Progenitor cell of endocrine pancreas (in vitro differentiated cells): ENCODE results near the gene RNASET2. TPM values are rescaled to one million over a fixed set of nuclear protein-coding genes. Genes with fewer than 3 reads are reported as not detected.

ENCODE experiments used
- DNase-seq: peaks from one replicate; pipeline ENCODE4 v3.0.0; 2021; ENCODE audit warnings: low spot score; ENCODE audit not compliant: unreplicated experiment
- H3K27ac Mint-ChIP-seq: 2 replicates; pipeline ENCODE4 v1.8.0; 2021; ENCODE audit warnings: mild to moderate bottlenecking, moderate library complexity, mixed read lengths
- H3K27me3 Mint-ChIP-seq: 2 replicates; pipeline ENCODE4 v1.8.0; 2021; ENCODE audit warnings: mixed read lengths
- H3K36me3 Mint-ChIP-seq: 2 replicates; pipeline ENCODE4 v1.8.0; 2022; ENCODE audit warnings: mixed read lengths; ENCODE audit not compliant: insufficient read depth
- H3K4me1 Mint-ChIP-seq: 2 replicates; pipeline ENCODE4 v1.8.0; 2021; ENCODE audit warnings: low read depth, mixed read lengths
- H3K4me3 Mint-ChIP-seq: 2 replicates; pipeline ENCODE4 v1.8.0; 2021; ENCODE audit warnings: low read depth, mild to moderate bottlenecking, moderate library complexity, mixed read lengths
- H3K9me3 Mint-ChIP-seq: 2 replicates; pipeline ENCODE4 v1.8.0; 2021; ENCODE audit warnings: low read depth, mixed read lengths
- total RNA-seq: library from RNA; stranded (reverse); gene quantifications from 2 replicates; pipeline ENCODE4 v1.2.1, GENCODE V29; 2021
- TF ChIP-seq, protein P1 (sequence below): fragments of 200-600 bp; sonication (generic); IDR thresholded peaks from one replicate; pipeline ENCODE4 v1.5.0; 2021; ENCODE audit warnings: antibody characterized with exemption, mild to moderate bottlenecking; ENCODE audit not compliant: unreplicated experiment

The RNASET2 gene
- total RNA-seq, 1 donor from 2014 or later: 27.9 TPM

DNA sequence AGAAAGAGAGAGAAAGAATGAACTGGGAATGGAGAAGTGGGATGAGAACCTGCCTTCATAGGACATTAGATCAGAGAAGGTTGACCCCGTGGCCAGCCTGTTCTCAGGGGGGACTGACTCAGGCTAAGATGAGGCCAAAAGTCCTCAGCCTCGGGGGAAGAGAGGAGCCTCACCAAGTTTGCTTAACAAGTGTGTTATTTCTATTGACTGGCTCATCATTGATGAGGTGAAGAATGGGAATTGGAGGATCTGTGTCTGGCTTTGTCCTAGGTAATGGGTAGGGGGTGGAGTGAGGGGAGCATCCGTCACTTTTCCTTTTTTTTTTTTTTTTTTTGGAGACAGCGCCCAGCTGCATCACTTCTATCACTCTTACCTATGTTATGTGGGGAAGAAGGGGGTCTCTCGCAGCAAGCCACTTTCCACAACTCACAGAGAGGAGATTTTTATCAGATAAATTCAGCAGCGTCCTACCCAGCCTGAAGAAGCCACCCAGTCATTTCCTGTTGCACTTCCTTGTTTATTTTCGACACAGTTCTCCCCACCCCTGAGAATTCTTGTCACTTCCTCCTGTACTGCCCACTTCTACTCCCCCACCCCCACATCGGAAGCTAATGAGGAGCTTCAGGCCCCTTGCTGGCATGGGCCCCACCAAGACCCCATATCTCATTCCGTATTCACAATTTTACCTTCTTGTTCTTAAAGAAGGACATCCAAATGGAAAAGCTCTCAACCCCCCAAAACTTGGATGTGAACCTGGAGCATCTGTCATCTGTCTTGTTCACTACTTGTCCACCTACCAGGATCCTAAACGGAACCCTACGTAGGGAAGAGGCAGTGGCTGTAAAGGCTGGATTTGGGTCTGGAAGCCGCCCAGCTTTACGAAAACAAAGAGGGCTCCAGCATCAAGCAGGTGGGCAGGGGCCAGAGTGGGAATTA lies 2.8 kb upstream of the RNASET2 start:
- DNase-seq: no peak
- Mint-ChIP-seq H3K27me3 (peaks cover 25% of the 10 kb centered on the region), H3K9me3 (peaks cover 8% of the 10 kb centered on the region), H3K36me3 (no peaks in the 10 kb centered on the region), H3K27ac (no peak overlapping the region), H3K4me3 (no peak overlapping the region), H3K4me1 (peaks cover 7% of the 10 kb centered on the region)
- TF ChIP-seq, protein P1, sequence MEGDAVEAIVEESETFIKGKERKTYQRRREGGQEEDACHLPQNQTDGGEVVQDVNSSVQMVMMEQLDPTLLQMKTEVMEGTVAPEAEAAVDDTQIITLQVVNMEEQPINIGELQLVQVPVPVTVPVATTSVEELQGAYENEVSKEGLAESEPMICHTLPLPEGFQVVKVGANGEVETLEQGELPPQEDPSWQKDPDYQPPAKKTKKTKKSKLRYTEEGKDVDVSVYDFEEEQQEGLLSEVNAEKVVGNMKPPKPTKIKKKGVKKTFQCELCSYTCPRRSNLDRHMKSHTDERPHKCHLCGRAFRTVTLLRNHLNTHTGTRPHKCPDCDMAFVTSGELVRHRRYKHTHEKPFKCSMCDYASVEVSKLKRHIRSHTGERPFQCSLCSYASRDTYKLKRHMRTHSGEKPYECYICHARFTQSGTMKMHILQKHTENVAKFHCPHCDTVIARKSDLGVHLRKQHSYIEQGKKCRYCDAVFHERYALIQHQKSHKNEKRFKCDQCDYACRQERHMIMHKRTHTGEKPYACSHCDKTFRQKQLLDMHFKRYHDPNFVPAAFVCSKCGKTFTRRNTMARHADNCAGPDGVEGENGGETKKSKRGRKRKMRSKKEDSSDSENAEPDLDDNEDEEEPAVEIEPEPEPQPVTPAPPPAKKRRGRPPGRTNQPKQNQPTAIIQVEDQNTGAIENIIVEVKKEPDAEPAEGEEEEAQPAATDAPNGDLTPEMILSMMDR: no peak

DNA sequence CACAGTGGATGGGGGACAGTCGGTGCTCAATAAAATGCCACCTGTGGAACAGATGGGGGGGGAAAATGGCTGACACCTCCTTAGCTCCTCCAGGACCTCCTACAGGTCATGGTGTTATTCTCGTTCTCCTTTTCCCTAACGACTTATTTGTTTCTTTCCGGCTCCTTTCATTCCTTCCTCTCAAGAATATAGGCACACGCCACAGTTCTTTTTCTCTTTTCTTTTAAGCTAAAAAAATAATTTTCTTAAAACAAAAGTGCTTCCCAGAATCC lies 1.4 kb upstream of the RNASET2 start:
- Mint-ChIP-seq H3K4me3 (peak overlapping the region; percentile 74), H3K9me3 (peaks cover 3% of the 10 kb centered on the region), H3K36me3 (peaks cover 1% of the 10 kb centered on the region), H3K4me1 (peaks cover 7% of the 10 kb centered on the region), H3K27me3 (peaks cover 27% of the 10 kb centered on the region), H3K27ac (peak overlapping the region; percentile 88)
- DNase-seq: no peak
- TF ChIP-seq, protein P1: no peak

DNA sequence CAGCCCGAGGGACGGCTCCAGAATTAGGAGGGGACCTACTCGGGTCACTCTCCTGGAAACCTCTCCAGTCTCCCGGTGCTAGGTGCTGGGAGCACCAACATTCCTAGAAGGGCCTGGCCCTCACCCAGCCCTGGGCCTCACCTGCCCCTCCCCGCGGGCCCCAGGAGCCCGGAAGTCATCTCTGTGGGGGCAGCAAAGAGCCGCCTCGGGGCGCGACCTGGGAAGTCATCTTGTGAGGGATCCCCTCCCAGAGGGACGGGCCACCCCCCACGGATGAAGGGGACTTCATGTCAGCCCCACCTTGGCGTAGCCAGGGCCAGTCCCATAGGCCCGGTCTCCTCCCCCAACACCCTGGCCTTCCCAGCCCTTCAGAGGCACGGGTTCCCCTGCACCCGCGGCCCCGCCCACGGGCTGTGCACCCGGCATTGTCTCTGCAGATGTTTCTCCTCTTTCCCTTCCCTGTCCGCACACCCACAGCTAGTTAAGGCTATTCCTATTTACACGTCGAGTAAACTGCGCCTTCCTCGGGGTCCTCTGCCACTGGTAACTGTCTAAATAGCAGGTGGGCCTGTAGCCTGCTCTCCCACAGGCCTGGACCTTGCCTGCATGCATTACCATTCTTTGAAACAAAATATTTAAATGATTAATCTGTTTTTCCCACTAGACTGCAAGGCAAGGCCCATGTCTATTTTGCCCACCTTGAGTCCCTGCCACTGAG lies 896 bp upstream of the RNASET2 start:
- H3K36me3 Mint-ChIP-seq: peaks cover 1% of the 10 kb centered on the region
- H3K9me3 Mint-ChIP-seq: no peaks in the 10 kb centered on the region
- peak overlapping the region; percentile 74 for H3K4me3 Mint-ChIP-seq
- DNase-seq: peak; percentile 15
- H3K27me3 Mint-ChIP-seq: peaks cover 27% of the 10 kb centered on the region
- H3K4me1 Mint-ChIP-seq: peaks cover 7% of the 10 kb centered on the region
- peak overlapping the region; percentile 88 for H3K27ac Mint-ChIP-seq
- TF ChIP-seq, protein P1: no peak

DNA sequence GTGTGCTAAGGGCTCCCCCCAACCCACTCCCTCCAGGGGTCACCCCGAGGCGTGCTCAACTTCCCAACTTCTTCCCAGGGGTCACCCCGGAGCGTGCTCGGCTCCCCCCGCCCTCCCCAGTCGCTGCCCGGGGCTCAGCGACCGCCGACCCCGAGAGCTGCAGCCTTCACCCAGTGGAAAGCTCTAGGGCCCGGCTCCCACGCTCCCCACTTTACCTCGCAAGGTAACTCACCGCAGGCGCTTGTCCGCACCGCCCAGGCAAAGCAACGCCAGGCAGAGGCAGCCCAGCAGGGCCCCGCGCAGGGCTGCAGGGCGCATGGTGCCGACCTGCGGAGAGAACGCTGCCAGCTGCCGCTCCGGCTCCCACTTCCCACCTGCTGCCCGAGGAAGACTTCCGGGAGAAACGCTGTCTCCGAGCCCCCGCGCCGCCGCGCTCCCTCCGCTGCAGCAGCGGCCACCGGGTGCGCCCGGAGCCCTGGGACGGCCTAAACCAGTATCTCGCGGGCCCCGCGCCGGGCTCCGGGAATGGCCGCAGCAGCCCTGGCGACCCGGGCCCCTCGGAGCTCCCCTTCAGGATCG lies 396 bp downstream of the RNASET2 start:
- peaks cover 7% of the 10 kb centered on the region for H3K4me1 Mint-ChIP-seq
- no peak for DNase-seq
- peaks cover 5% of the 10 kb centered on the region for H3K36me3 Mint-ChIP-seq
- TF ChIP-seq, protein P1: no peak
- no peaks in the 10 kb centered on the region for H3K9me3 Mint-ChIP-seq
- H3K4me3 Mint-ChIP-seq: peak overlapping the region; percentile 74
- H3K27me3 Mint-ChIP-seq: peaks cover 27% of the 10 kb centered on the region
- peak overlapping the region; percentile 92 for H3K27ac Mint-ChIP-seq

DNA sequence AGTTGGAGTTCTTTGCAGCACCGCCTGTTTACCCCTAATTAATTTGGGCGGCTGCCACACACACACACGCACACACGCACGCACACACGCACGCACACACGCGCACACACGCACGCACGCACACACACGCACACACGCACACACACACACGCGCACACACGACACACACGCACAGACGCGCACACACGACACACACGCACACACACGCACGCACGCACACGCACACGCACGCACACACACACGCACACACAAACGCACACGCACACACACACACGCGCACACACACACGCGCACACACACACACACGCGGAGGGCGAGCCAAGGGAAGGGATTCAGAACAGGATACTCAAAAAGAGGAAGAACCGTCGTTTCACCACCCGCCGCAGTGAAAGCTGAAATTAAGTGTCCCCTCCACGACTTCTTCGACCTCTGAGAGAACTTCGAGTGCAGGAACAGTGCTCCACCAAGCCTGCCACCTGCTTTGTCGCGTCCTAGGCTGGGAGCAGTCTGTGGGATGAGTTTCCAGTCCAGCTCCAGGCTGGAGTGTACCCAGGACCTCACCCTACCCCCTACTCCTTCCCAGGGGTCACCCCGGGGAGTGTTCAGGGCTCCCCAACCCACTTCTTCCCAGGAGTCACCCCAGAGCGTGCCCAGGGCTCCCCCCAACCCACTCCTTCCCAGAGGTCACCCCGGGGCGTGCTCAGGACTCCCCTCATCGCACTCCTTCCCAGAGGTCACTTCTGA lies 1.1 kb downstream of the RNASET2 start:
- peak overlapping the region; percentile 92 for H3K27ac Mint-ChIP-seq

More for the DNA sequence above, 1.1 kb downstream of the RNASET2 start:
- no peaks in the 10 kb centered on the region for H3K9me3 Mint-ChIP-seq
- DNase-seq: no peak
- TF ChIP-seq, protein P1: no peak
- H3K27me3 Mint-ChIP-seq: peaks cover 25% of the 10 kb centered on the region
- H3K4me3 Mint-ChIP-seq: peak overlapping the region; percentile 74
- H3K4me1 Mint-ChIP-seq: peaks cover 7% of the 10 kb centered on the region
- peaks cover 10% of the 10 kb centered on the region for H3K36me3 Mint-ChIP-seq
